Hematopoietic multipotent progenitor cell treated with erythropoietin and hydrocortisone succinate and interleukin-3 and kit ligand, for 4 days (in vitro differentiated cells): Measurements from ENCODE around the gene POTEF.
"Not testable (repeated sequence)": the region's sequence is repeated elsewhere in the genome, so short reads cannot be mapped to it uniquely, and the experiment has no call there.

Experiments
- DNase-seq: peaks from one replicate; pipeline ENCODE4 v3.0.0-alpha.2; 2015

The POTEF gene

DNA sequence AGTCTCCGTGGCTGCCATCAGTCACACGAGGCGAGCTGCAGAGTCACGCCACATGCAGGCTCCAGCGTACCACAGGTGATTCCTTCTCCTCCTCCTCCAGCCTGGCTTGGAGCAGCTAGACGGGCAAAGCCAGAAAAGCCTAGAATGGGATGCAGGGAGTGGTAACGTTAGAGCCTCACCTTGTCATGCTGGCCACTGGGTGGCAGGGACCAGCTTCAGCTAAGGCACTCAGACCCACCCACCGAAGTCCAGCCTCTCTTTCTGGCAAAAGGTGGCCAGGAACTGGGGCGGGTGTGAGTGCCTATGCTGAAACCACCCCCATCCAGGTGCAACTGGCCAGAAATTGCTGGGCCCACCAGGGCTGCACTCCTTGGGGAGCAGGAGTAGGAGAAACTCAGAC is 1.3 kb downstream of the POTEF start:
- not testable (repeated sequence) for DNase-seq

DNA sequence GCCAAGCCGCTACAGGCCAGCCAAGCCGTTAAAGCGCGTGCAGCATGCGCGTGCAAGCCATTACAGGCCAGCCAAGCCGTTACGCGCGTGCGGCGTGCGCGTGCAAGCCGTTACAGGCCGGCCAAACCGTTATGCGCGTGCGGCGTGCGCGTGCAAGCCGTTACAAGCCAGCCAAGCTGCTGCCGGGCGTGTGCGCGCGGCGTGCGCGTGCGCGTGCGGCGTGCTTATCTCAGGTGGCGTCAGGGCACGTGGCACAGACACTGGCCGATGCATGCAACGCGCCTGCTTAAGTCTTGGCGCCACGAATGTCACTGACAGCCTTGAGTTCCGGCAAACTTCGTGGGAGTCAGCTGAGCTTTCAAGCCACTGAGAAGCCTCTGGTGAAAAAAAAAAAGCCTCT is 8.1 kb downstream of the POTEF start:
- DNase-seq = not testable (repeated sequence)

DNA sequence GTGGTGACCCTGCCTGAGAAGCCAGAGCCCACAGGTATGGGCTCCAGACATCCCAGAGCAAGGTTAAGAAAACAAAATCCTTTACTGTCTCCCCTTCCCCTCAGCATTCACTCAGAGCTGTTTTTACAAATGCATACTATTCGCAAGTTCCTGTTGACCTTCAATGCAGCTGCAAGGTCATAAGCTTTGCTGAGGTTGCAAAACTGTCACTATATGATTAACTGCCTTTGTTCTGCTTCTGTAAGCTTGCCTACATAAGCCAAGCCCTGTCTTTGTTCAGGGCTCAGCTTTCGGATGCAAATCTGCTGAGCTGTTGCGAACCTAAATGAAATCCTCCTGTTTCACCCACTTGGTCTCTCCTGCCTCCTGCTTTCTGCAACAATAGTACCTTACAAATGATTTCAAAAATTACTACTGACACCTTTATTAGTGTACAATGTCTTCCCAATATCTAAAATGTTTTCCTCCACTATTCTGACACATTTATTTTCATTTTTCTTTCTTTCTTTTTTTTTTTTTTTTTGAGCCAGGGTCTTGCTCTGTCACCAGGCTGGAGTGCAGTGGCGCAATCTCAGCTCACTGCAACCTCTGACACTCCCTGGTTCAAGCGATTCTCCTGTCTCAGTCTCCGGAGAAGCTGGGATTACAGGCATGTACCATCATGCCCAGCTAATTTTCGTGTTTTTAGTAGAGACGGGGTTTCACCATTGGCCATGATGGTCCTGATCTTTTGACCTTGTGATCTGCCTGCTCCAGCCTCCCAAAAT is 26.2 kb downstream of the POTEF start:
- not testable (repeated sequence) for DNase-seq

DNA sequence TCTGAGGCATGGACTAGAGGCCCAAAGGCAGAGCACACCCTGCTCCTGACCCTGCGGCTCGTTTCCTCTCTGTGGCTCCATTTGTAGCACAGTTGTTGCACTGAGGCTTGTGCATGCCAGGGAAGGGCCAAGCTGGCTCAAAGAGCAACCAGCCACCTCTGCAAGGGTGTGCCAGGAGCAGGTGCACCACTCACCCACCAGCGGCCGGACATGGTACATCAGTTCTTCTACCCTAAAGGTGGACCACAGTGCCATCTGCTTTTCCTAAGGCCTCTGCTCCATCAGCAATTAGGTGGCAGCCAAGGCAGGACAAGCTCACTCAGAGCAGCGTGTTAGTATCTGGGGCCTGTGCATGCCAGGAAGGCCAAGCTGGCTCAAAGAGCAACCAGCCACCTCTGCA is 66.4 kb downstream of the POTEF start:
- DNase-seq = not testable (repeated sequence)

DNA sequence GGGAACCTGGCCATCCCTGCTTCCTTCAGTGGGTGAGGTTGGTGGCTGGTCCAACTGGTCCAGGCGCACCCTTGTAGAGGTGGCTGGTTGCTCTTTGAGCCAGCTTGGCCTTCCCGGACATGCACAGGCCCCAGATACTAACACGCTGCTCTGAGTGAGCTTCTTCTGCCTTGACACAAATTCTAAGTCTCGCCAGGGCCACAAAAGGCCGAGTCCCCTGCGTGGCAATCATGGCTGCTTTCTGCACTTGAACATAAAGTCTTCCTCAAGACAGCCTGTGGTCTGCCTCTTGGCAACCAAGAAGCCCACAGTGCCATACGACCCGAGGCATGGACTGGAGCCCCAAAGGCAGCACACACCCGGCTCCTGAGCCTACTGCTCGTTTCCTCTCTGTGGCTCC is 69.0 kb downstream of the POTEF start:
- DNase-seq = not testable (repeated sequence)

DNA sequence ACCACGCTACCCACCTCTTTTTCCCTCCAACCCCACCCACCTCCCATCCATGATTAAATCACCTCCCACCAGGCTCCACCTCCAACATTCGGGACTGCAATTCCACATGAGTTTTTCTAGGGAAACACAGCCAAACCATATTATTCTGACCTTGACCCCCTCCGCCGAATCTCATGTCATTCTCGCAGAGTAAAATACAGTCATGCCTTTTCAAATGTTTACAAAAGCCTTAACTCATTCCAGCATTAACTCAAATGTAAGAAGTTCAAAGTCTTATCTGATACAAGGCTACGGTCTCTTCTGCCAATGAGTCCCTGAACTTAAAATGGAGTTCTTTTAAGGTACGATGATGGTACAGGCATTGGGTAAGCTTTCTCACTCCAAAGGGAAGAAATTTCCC is 72.7 kb downstream of the POTEF start:
- not testable (repeated sequence) for DNase-seq

DNA sequence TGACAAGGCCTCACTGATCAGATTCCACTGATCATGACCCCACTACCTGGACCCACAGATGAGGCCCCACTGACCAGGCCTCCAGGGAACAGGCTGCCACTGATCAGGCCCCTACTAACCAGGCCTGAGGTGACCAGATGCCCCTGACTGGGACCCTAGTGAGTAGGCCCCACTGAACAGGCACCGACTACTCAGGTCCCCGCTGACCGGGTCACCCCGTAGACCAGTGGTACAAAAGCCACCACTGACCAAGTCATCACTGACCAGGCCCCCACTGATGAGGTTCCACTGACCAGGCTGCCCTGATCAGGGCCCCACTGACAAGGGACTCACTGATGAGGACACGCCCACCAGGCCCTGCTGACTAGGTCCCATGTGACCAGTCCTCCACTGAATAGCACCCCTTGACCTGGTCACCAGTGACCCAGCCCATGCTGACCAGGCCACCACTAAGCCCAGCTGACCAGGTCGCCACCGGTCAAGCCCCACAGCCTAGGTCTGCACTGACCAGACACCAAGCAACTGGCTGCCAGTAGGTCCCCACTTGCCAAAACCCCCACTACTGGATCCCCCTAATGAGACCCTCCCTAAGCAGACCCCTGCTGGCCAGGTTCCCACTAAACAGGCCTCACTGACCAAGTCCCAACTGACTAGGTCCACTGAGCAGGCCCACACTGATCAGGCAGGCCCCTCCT is 75.7 kb downstream of the POTEF start:
- not testable (repeated sequence) for DNase-seq

DNA sequence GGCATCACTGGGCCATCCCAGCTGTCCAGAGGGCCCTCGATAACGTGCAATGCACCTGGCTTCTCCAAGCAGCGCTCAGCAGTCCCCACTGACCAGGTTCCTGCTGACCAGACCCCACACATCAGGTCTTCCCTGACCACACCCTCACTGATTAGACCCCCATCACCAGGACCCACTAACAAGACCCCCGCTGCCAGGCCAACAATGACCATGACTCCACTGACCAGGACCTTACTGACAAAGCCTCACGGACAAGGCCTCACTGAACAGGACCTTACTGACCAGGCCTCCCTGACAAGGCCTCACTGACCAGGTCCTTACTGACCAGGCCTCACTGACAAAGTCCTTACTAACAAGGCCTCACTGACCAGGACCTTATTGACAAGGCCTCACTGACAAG is 76.6 kb downstream of the POTEF start:
- DNase-seq = not testable (repeated sequence)

DNA sequence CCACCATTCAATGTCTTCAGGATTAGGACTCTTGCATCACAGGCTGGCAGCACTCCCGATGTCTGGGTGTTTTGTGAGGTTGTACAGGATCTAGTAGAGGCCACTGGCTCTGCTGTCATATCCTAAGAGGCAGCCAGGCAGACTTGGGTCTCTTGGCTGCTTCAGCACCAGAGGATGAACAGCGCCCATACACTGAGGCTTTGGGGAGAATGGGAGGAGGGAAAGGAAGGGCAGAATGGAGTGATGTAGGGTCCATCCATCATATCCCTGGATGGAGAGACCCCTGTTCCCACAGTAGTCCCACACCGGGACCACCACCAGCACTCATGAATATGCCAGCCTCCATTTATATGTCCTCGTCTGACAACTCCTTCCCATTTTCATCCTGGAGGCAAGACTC is 80.6 kb downstream of the POTEF start:
- not testable (repeated sequence) for DNase-seq

DNA sequence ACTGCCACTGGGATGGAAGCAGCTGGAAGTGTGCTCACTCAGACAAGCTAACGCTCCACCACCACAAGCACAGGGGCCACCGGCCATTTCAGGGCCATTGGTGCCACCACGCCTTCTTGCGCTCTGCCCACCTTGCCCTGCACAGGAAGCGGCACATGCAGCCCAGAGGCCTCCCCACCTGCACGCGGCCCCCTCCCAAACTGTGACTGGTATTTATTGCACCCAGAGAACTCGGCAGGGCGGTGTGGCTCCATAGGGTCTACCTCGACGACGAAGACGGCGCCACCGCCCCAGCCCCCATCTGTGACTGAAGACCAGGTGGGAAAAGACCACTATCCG is 90.8 kb downstream of the POTEF start:
- DNase-seq = not testable (repeated sequence)

DNA sequence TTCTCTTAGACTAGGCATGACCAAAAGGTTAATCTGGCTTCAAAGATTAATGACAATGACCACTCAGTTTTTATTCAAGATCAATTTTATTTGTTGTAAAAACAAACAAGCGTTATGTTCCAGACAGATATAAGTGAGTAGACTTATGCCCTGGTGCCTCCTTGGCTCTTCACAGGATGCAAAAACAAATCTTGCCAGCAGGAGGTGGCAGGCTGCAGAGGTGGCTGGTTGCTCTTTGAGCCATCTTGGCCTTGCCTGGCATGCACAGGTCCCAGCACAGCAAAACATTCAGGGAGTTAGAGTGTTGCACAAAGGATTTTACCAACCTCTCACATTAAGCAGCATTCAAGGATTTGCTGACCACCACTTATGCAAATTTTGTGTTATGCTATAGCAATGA is 103.1 kb downstream of the POTEF start:
- peak; percentile 6 for DNase-seq
